HG03060 (cell line): ENCODE results near the gene RHBDF1.
"Not testable (repeated sequence)": the region's sequence is repeated elsewhere in the genome, so short reads cannot be mapped to it uniquely, and the experiment has no call there.

Experiments used
- ATAC-seq: cut with Tn5 transposase; IDR thresholded peaks from one replicate; pipeline ENCODE4 v1.9.1; 2021; ENCODE audit warnings: low read depth, moderate number of reproducible peaks; ENCODE audit not compliant: unreplicated experiment

The RHBDF1 gene

DNA sequence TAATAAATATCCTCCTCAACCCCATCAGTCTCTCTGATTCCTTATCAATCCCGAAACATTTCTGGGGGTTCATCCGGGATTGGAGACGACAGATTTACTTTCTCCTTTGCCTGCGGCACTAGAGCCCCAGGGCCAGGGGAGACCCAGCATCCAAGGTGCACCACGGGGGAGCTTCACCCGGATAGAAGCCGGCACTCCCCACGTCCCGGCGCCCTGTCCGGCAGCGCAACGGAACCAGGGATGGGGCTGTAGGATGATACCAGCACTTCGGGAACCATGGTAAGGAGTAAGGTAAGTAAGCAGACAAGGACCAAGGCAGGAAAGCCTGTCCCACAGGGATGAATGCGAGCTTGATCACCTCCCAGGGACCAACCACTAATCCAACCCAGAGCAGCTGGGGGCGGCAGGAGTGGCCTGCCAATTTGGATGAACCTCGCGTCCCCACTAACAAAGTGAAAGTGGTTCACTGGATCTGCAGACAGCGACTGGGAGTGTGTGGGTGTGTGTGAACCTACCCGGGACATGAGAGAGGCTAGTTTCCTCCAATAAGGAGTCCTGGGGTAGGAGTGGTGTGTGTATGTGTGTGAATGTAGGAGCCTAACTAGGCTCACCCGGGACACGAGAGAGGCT lies 30.9 kb downstream of the RHBDF1 start:
- no peak for ATAC-seq

DNA sequence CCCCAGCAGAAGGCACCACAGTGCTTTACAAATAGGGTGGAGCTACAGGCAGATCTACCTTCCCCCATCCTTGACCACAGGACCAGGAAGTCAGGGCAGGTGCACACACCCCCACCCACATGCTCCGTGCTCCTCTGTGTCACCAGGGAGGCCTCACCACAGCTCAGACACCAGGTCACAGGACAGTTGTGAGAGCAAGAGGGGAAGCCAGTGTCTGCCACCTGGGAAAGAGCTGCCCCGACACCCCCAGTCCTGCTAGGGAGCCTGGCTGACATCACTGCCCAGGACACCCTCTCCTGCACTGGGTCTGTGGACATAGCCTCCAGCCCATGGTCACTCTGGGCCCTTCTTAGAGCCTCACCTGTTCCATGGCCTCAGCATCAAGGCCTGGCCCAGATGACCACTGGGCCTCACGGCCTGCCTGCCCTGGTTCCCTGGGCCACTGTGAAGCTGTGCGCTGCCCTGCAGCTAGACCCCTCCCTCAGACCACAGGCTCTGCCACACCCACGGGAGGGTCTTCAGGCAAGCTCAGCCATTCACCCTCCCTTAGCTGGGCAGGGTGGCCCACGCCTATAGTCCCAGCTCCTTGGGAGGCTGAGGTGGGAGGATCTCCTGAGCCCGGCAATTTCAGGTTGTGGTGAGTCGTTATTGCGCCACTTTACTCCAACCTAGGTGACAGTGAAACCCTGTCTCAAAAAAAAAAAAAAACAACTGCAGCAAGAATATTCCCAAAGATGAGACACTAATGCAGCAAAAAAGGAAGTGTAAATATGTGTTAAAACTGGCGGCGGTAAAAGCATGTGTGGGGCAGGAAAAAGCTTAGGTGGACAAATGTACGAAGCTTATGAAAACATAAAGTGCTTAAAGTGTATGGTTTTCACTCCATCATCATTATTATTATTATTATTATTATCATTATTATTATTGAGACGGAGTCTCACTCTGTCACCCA lies 33.2 kb downstream of the RHBDF1 start:
- peak; percentile 64 for ATAC-seq

- not testable (repeated sequence) for ATAC-seq
Observed at GRCh38 chr16:38206-38605, 34.2 kb downstream of the RHBDF1 start.

DNA sequence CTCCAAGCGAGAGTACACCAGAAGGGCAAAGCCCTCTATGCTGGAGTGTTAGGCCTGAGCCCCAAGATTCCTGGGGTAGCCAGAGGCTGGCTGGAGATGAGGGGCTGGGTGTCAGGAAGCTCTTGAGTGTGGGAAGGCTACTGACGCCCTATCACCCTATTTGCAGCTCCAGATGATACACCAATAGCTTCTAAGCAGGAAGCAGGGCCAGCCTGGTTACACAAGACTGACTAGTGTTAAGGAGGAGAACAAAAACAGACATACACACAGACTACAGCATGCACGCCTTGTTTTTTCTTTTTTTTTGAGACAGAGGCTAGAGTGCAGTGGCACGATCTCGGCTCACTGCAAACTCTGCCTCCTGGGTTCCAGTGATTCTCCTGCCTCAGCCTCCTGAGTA lies 34.9 kb downstream of the RHBDF1 start:
- ATAC-seq: no peak

- ATAC-seq: no peak
Observed at GRCh38 chr16:36336-36984, 36.0 kb downstream of the RHBDF1 start.

- no peak for ATAC-seq
Observed at GRCh38 chr16:35678-36305, 36.6 kb downstream of the RHBDF1 start.

DNA sequence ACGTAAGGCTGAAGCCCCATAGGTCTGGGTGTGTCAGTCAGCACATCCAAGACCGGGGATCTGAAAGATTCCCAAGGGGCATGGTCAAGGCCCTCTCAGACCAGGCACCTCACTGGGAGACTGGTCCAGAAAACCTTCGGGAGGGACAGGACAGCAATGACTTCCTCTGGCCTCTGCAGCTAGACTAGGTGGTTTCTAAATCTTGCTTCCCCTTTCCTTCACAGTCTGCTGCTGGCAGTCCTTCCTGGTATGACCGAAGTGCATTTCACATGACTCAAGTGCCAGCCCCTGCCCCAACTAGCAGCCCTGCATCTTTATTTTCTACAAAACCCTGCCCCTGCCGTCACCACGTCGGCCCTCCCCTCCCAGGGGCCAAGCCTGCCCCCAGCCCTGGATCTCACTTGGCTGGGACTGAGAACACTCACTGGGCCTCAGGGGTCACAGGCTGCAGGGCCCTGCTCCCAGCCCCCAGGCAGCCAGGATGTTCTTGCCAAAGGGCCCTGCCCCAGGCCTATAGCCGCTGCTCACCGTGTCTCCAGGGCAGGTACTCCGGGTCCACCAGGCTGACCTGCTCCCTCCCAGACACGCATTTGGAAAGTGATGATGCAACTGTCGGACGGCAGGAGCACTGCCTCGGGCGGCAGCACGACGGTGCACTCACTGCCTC lies 37.3 kb downstream of the RHBDF1 start:
- no peak for ATAC-seq

DNA sequence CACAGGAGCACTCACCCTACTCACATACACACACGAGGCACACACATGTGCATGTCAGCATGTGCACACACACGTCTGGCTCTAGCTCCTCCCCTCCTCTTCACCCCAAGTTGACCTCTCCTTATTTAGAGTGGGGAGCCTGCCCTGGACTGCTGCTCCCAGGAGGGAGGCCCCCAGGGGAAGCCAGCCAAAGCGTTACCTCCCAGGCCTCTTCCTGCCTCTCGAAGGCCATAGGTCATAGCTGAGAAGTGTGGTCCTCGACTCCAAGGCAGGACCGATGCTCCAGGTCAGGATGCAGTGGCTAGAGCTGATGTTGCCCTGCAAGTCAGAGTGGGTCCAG lies 37.8 kb downstream of the RHBDF1 start:
- no peak for ATAC-seq

DNA sequence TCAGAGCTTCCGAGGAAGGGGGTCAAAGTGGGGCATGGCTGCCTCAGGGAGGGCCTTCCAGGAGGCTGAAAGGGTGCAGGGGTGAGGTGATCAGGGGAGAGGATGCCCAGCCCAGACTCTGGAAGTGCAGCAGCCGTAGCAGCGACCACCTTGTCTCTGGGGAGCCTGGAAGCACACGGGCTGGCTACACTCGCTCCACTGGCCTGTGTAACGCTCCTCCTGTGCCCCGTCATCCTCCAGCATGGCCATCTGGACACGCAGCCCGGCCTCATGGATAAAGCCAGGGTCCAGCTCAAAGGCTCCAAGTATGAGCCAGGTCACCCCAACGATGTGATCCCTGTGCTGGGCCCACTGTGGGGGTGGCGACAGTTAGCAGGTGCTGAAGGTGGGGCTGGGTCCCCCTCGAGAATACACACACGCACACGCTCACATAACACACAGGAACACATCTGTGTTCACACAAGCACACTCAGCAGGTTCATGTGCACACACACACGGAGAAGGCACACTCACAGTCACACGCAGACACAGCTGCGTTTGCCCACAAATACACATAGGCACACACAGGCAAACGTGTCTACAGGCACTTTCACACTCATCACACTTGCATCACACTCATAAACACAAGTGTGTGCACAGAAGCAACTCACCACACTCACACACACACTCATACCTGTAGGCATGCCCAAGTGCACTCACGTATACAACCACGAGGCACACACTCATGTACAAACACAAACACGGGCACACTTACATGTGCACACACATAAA lies 38.4 kb downstream of the RHBDF1 start:
- no peak for ATAC-seq

GRCh38 chr16:33154-33876 lies 39.1 kb downstream of the RHBDF1 start:
- not testable (repeated sequence) for ATAC-seq

GRCh38 chr16:30627-31026 lies 41.8 kb downstream of the RHBDF1 start:
- ATAC-seq: not testable (repeated sequence)

GRCh38 chr16:25926-26348 lies 46.5 kb downstream of the RHBDF1 start:
- ATAC-seq: not testable (repeated sequence)

DNA sequence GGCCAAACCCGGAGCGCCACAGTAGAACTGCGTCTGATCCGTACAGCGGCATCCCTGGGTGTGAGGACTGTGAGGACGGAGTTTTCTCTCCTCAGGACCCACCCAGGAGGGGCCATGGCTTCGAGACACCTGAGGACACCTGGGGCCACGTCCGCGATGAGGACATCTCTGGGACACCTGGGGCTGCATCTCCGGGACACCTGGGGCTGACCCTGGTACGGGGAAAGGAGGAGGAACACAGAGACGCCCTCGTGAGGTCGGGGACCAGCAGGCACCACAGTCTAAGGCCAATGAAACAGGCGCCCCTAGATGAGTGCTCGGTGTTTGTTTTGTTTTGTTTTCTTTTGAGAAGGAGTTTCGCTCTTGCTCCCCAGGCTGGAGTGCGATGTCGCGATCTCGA lies 48.3 kb downstream of the RHBDF1 start:
- ATAC-seq: not testable (repeated sequence)

GRCh38 chr16:20886-21285 lies 51.5 kb downstream of the RHBDF1 start:
- ATAC-seq: not testable (repeated sequence)

- not testable (repeated sequence) for ATAC-seq
Observed at GRCh38 chr16:17062-17765, 55.2 kb downstream of the RHBDF1 start.

DNA sequence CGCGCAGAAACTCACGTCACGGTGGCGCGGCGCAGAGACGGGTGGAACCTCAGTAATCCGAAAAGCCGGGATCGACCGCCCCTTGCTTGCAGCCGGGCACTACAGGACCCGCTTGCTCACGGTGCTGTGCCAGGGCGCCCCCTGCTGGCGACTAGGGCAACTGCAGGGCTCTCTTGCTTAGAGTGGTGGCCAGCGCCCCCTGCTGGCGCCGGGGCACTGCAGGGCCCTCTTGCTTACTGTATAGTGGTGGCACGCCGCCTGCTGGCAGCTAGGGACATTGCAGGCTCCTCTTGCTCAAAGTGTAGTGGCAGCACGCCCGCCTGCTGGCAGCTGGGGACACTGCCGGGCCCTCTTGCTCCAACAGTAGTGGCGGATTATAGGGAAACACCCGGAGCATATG lies 61.7 kb downstream of the RHBDF1 start:
- ATAC-seq: not testable (repeated sequence)

GRCh38 chr16:9903-10665 lies 62.3 kb downstream of the RHBDF1 start:
- no peak for ATAC-seq
